Stimulated activated CD8-positive, alpha-beta memory T cell treated with anti-CD3 and anti-CD28 coated beads, Interleukin-2, amount 100 ng/mL, for 48 hours (primary cell): ENCODE data around the gene CRIP1.

Experiments
- DNase-seq, 2 donors: peaks; one replicate each; pipeline ENCODE4 v3.0.0-alpha.2; 2020; ENCODE audit warnings: low read depth in 2 of 2

CRIP1 gene

DNA sequence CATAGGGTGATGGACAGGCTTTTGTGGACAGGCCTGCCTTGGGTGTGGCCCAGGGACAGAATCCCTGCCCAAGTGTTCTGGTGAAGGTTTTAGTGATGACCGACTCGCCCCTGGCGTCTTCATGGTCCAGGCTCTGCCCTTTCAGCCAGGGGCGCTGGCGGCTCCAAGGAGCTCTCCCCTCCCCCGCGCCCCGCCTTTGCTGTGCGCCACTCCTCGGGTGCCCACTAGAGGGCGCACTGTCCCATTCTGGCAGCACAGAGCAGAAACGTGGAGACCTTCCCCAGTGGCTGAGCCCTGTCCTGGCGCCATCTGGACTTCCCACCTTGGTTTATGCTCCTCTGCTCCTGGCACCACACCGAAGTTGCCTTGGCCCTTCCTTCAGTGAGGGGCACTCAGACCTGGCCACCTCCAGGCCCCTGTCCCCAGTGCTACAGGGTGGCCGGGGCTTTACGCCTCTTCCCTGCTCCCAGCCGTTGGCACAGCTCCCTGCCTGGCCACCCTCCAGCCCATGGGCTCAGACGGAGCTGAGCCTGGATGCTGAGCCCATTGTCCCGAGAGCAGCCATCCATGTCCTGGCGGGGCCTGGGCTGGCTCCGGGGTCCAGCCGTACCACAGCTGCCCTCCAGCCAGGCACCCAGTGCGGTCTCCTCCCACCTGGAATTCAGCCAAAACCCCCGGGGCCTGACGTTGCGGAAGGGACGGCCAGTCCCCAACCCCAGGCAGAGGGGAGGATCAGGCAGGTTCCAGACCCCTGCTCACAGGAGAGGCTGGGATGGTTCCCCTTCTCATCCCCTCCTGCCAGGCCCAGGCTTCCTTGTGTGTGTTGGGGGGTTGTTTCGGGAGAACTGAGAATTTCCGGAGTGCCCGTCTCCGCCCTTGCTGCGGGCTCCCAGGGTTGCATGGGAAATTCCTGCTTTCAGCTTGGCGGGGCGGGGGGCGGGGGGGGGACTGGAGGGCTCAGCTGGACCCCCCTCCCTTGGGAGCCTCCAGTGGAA lies 5.6 kb upstream of the CRIP1 start:
- peak; percentile 83 to 89 for DNase-seq

GRCh38 chr14:105481886-105482457 lies 4.7 kb upstream of the CRIP1 start:
- DNase-seq, result peak; percentile 84 to 86

DNA sequence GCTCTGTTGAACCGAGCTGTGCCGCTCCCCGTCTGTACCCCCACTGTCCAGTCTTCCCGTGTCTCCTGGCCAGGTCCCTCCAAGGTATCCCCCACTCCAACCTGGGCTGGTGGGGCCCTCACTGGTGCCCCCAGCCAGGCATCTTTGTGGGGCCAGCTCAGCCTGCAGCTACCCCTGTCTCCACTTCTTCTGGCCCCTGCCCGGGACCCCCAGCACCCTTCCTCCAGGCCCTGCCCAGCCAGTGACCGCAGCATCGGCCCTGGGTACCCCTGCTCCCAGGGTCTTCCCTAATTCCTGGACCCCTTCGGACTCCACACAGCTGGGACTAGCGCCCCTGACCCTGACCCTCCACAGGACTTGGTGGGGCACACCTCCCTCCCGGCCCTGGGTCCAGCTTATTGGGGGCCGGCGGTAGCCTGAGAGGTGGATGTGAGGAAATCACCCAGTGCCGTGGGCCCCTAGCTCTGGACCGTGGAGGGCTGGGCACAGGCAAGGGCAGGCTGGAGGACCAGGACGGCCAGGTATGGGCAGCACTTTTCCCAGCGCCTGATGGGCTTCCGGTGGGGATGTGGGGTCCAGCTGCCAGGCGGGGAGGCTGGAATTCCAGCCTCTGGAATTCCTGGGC lies 4.1 kb upstream of the CRIP1 start:
- DNase-seq, result no peak

- no peak for DNase-seq
These were observed 3.2 kb upstream of the CRIP1 start for GRCh38 chr14:105483300-105484068.

DNA sequence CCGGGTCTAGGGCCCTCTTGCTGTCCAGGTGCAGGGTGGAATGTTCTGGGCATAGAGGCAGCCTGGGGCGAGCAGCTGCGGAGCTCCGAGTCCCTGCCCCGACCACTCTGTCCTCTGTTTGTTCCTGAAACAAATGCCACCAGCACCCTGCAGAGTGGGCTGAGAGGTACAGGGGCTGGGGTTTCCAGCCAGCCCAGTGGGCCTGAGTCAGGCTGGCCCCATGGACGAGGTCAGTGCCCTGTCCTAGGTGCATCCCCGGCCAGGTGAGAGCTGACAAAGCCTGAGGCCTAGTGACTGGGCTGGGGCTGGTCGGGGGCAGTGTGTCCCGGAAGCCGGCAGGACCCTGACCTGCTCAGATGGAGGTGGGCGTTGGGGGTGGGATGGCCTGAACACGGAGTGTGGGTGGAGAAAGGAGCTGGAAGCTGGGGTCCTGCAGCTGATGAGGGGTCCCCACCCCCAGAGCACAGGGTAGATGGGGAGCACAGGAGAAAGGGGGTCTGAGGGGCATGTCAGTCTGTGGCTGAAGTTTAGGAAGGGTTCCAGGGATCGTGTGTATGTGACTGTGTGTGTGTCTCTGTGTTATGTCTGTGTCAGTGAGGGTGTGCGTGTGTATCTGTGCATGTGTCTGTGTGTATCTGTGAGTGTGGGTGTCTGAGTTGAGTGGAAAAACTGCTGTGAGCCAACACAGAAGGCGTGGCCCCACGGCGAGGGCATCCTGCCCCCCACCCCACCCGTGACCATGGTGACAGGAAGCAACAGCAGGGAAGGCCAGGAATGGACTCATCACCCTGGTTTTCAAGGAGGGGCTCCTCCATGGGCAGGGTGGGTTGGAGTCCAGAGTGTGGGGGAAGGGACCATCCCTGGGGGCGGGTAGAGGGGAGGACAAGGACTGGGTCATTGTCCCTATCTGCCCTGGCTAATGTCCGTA lies 2.4 kb upstream of the CRIP1 start:
- DNase-seq, result no peak

DNA sequence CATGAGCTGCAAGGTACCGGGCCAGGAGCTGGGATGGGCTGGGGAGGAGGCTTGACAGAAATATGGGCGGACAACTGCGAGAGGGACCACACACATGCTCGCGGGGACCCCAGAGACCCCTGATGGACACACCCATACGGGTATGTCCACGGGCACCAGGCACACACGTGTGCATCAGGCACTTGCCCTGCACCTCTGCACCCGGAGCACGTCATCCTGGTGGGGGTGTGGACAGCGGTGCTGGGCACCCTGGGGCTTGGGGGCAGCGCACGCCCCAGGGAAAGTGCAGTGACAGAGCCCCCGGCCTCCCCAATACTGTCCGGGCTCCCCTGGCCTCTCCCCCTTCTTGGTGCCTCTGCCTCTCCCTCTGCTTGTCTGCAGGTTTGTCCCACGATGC lies 1.7 kb upstream of the CRIP1 start:
- no peak for DNase-seq

- DNase-seq, result peak in 1 of 2 donors; percentile 33
These were observed 935 bp upstream of the CRIP1 start for GRCh38 chr14:105485739-105486162.

DNA sequence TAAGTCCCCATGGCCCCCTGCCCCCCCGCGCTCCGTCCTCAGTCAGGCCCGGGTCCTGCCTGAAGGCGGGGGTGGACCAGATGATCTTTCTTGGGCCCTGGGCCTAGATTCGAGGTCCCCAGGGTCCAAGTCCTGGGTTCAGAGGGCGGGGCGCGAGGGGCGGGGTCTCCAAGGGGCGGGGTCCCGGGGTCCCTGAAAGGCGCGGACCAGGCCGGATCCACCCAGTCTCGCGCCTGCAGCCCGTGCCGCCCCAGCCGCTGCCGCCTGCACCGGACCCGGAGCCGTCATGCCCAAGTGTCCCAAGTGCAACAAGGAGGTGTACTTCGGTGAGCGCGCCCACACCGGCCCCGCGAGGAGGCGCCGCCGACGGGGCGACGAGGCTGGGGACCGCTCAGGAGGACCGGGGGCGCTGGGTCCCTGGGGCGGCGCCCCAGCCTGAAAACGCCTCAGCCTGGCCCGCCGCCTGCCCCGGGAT lies 325 bp downstream of the CRIP1 start:
- peak; percentile 40 to 58 for DNase-seq

- DNase-seq, result peak; percentile 43 to 55
These were observed 831 bp downstream of the CRIP1 start for GRCh38 chr14:105487449-105487985.

- DNase-seq, result no peak
These were observed 1.5 kb downstream of the CRIP1 start for GRCh38 chr14:105487986-105488777.

GRCh38 chr14:105488781-105489541 lies 2.3 kb downstream of the CRIP1 start:
- no peak for DNase-seq

DNA sequence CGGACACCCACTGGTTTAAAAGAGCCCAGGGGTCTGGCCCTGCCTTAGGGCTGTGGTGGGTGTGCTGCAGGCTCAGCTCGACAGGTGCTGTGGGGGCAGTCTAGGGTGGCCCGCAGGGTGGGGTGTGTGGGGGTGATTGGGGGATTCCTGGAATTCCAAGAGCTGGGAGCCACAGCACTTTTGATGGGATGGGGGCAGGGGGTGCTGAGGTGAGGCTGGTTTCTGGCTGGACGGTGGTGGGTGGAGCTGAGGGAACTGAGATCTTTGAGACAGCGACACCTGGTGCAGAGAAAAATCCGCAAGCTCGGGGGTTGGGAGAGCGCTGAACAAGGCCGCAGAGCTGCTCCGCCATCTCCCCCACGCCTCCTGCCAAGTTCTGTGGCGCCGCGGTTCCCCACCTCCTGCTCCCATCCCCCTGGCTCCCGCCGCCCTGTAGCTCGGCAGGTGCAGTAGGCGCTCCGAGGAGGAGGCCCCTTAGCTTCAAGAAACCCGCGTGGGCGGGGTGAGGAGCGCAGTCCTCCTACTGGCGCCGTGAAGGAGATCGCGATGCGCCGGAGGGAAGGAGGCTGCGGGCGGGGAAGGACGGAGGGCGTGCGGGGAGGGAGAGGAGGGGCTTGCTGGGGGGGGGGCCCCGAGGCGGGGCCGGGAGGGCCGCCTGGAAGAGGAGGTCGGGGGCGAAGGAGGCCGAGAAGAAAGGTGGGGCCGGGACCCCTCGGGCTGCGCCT lies 3.0 kb downstream of the CRIP1 start:
- DNase-seq, result peak; percentile 75 to 82

DNA sequence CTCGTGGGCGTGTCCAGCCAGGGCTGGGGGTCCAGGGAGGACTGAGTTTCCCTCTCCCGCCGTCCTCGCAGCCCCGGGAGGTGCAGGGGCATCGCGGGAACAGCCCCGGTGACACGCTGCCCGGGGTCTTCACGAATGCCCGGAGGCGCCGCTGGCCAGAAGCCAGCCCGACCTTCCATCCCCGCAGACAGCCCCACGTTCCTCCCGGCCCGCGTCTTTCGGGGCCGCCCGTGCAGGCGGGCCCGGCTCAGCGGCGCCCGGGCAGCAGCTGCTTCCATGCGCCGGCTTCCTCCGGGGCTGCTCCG lies 3.5 kb downstream of the CRIP1 start:
- no peak for DNase-seq

GRCh38 chr14:105490572-105491365 lies 4.1 kb downstream of the CRIP1 start, which contains the start of gene TEDC1:
TEDC1 (plus strand) TSS chr14:105491246; CDS start chr14:105491376, 130 bp downstream.
- DNase-seq, result peak; percentile 98

GRCh38 chr14:105491366-105491973 lies 4.8 kb downstream of the CRIP1 start:
- peak; percentile 82 to 92 for DNase-seq

DNA sequence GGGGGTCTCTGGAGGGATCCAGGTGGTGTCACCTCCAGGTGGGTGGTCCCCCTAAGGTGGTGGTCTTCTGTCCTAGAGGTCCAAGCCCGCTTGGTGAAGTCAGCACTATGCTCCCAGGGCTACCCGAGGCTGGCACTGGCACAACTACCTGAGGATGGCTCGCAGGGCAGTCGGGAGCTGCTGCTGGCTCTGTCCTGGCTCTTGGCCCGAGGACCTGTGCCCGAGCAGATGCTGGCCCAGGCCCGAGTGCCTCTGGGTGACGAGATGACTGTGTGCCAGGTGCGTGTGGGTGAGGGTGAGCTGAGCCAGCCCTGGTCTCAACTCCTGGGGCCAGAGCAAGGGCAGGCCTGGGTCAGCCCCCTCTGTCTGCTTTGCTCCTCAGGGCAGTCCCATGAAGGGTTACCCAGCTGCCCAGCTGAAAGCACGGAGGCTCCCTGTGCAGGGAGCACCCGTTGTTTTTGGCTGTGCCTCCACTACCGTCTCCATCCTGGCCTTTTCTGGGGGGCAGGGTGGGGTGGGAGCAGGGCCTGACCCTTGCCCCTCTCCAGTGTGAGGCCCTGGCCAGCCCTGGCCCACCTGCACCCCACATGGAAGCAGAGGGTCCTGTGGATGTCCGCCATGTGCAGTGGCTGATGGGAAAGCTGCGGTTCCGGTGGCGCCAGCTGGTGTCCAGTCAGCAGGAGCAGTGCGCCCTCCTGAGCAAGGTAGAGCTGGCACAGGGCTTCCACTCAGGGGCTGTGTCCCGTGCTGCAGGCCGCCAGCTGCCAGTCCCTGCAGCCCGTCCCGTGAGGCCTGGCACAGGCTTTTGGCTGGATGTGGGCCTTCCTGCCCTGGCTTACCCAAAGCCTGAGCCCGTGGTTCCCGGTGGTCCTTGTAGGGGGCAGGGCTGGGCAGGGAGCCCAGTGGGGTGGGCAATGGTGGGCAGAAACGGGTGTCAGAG lies 5.6 kb downstream of the CRIP1 start:
- DNase-seq, result no peak
